HG03457 (cell line): ENCODE measurements around the gene JOSD1.

ENCODE experiments used
- ATAC-seq: cut with Tn5 transposase; IDR thresholded peaks from one replicate; pipeline ENCODE4 v1.9.1; 2021; ENCODE audit warnings: moderate number of reproducible peaks; ENCODE audit not compliant: unreplicated experiment

JOSD1 gene

DNA sequence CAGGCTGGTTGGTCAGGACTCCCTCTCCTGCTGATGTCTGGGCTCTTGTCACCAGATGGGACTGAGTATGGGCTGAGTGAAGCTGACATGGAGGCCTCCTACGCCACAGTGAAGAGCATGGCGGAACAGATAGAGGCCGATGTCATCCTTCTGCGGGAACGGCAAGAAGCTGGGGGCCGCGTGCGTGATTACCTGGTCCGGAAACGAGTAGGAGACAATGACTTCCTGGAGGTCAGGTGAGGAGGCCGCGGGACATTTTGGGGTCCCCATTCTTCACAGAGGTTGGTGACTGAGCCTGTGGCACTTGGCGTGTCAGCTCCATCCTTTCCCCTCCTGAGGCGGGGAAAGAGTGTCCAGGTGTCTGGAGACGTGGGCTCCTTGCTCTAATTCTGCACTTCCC is 15.1 kb upstream of the JOSD1 start:
- no peak for ATAC-seq

DNA sequence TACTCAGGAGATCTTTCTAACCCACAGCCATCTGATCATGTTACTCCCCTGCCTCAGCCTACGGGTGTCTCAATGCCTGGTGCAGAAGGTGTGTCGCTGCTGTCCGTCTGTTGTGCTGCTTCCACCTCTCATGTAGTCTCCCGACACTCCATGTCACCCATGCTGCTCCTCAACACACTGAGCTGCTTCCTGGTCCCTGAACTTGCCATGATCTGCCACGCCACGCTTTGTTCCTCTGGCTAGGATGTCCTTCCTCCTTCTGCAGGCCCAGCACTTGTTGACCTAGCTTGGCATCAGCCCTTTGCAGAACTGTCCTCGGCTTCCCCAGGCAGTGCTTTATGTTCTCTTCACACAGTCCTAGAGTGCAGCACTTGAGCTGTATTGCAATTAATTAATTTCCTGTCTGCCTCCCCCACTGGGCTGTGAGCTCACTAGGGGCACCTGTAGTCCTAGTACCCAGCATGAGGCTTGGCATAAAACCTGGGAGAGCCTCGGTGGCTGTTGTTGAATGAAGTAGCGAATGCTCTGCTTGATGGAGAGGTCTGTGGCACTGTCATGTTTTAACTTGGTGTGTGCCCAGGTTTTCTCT is 14.5 kb upstream of the JOSD1 start:
- ATAC-seq: no peak

DNA sequence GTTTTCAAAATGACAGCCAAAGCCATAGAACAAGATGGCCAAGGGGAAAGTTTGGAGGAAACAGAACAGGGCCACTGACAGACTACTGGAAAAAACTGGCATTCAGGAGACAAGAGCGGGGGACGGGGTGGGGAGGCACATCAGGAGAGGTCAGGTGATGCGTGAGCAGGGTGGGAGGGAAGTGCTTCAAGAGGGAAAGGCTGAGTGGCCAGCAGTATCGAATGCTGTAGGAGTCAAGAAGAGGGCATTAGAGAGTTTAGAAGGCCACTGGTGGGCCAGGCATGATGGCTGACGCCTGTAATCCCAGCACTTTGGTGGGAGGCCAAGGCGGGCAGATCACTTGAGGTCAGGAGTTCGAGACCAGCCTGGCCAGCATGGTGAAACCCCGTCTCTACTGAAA is 13.2 kb upstream of the JOSD1 start:
- no peak for ATAC-seq

- no peak for ATAC-seq
These were observed 11.9 kb upstream of the JOSD1 start for GRCh38 chr22:38712486-38713207.

DNA sequence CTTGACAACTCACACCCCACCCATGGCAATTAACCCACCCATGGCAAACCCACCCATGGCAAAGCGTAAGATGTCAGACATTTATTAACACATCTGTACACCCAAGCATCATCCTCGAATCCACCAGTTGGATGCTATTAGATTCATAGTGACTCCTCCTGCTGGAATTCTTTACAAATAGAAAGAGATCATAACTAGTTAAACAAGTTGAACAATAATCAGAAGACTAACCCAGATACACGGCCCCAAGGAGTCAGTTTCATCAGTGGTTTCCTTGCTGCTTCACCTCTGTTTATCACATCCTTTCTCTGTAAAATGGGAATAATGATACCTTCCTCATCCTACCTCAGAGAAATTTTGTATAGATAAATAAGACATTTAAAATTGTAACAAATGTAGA is 10.1 kb upstream of the JOSD1 start:
- no peak for ATAC-seq

- ATAC-seq: no peak
These were observed 9.6 kb upstream of the JOSD1 start for GRCh38 chr22:38710351-38710750.

DNA sequence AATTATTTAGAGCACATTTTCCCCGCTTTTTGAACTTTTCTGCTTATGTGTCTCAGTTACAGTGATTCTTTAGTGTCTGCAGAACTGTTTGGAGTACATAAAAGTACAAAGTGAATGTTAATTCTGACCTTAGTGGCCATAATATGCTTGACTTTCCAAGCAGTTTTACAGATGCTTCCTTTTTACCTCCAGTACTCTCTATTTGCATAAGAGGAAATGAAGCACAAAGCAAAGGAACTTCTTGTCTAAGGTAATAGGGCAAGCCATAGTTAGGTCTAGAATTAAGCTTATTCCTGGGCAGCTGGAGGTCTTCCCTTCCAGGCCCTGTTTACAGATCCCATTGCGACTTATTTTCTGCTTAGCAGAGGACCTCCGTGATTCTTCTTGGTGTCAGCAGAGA is 8.6 kb upstream of the JOSD1 start:
- ATAC-seq: no peak

DNA sequence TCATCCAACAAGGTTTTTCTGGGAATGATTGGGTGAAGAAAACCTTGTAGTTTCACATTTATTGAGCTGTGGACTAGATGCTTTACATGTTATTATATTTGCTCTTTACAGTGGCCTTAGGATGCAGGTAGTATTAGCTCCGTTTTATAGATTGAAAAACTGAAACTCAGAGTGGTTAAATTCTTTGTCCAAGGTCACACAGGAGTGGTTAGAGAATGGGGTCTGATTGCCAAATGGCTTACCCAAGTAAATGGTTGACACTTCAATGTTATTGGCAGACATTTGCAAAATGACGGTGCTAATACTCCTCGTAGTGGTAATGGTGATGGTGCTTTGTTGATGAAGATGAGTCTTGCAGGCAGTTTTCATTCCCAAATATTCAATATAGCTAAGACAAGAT is 7.2 kb upstream of the JOSD1 start:
- no peak for ATAC-seq

DNA sequence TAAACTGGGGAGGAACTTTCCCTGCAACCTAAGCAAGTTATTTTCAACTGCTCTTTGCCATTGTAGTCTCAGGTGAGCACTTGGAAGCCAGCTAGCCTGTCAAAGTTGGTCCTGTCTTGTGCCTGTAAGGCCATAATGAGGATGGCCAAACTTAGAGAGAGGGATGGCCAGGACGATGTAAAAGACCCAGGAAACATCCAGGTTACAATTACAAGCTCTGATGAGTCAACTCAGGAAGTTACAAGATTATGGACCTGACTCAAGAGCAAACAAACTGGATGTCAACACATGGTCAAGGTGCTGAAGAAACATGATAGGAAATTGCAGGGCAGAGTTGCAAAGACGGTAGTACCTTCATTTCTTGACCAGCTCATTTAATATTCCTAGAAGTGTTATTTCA is 6.6 kb upstream of the JOSD1 start:
- no peak for ATAC-seq

- no peak for ATAC-seq
These were observed 6.1 kb upstream of the JOSD1 start for GRCh38 chr22:38706901-38707195.

DNA sequence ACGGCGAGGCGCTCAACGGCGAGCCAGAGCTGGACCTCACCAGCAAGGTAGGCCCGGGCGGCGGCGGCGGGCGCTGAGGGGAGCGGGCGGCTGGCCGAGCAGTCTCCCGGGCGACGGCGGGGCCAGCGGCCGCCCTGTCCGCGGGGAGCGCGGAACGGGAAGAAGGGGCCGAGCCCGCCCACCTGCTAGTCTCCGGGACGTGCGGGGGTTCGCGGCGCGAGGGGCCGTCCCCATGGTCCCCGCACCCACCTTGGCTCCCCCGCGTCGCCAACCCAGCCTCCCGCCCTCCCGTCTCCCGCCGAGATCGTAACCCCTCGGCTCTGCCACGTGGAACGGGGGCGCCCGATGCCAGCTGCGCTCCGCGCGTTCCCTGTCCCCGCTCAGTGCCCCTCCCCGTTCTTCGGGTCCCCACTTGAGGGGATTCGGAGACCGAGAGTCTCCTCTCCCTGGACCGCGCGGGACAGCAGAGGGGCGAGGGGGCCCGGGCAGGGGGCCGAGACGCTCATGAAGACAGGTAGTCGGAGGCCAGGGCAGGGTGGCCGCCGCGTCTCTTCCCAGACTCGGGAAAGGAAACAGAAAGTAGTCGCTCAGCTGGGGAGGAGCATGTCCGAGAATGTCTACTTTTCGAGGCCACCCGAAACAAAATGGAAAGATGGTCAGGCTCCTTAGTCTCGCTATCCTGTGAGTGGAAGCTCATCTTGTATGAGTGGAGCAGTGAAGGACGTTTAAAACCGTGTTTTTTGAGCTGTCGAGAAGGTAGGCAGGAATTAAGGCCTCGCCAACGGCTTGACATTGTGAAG is 5.6 kb upstream of the JOSD1 start:
- peak; percentile 3 for ATAC-seq

- ATAC-seq: peak; percentile 56
These were observed 4.7 kb upstream of the JOSD1 start, which contains the start of gene GTPBP1 for GRCh38 chr22:38705235-38706100. Gene GTPBP1 (plus strand): TSS chr22:38705944. CDS start chr22:38705956, 12 bp downstream.

GRCh38 chr22:38704654-38705234 is 4.0 kb upstream of the JOSD1 start:
- no peak for ATAC-seq

DNA sequence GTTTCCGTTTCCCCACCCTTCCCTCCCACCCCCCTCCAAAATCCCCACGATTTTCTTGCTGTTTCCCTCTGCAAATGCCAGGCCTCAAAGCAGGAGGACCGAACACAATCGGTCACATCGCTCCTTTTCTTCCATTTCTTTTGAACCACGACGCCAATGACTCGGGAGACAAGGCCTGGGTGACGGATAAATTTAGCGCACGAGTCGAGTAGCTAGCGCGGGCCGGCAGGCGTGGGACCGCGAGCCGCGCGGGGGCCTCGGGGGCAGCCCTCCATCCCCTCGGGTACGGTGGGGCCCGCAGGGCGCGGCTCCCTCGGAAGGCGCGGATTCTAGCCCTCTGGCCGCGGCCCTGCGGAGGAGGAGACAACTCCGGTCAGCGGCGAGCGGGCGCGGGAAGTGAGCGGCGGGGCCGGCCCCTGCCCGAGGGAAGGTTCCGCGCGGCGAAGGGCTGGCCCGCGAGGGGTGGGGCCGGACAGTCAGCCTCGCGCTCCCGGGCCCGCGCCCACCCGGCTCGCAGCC is 414 bp downstream of the JOSD1 start:
- no peak for ATAC-seq

DNA sequence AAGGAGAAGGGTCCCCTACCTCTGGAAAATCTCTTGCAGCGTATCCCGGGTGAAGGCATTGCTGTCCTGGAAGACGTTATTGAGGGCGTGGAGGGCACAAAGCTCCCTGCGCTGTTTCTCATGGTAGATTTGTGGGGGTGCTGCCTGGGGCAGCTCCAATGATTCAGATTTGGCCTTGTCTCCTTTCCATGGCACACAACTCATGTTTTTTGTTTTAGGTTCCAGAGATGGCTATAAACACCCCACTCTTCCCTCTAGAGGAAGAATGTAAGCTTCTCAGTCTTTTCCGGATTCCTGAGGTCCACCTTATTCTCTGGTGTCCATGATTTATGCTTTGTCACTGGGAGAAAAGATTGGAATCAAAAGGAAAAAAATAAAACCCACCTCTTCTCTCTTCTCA is 959 bp downstream of the JOSD1 start:
- ATAC-seq: no peak

DNA sequence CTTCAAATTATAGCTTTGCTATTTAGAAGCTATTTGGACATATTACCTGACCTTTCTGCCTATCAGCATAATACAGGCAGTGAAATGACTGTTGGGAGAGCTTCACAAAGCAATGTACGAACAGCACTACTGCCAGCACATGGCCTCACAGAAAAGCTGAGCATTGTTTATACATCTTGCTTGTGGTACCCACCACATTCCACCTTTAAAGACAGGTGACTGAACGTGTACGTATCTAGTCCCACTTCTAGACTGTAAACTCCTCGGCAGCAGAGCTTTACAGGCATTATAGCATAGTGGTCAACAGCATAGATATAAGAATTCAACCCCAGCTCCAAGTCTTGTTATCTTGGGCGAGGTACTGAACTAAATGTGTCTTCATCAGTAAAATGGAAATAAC is 1.6 kb downstream of the JOSD1 start:
- ATAC-seq: no peak

DNA sequence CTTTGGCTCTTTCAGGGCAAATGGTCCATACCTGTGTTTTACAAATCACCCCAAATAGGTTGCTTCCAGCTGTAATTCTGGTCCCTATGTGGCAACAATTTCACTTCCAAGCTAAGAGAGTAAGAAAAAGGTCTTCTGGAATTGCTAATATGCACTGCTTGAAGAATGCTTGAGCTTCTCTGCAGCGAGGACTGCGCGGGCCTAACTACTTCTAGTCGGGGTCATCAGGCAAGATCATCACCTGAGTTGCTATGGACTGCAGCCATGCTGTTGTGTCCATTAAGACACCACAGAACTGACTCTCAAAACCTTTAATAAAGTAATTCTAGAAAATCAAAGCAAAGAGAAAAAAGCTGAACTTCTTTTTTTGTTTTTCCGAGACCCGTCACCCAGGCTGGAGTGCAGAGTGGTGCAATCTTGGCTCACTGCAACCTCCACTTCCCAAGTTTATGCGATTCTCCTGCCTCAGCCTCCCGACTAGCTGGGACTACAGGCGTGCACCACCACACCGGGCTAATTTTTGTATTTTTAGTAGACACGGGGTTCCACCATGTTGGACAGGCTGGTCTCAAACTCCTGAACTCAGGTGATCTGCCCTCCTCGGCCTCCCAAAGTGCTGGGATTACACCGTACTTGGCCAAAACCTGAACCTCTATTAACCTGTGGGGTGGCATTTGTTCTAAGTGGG is 2.2 kb downstream of the JOSD1 start:
- no peak for ATAC-seq

DNA sequence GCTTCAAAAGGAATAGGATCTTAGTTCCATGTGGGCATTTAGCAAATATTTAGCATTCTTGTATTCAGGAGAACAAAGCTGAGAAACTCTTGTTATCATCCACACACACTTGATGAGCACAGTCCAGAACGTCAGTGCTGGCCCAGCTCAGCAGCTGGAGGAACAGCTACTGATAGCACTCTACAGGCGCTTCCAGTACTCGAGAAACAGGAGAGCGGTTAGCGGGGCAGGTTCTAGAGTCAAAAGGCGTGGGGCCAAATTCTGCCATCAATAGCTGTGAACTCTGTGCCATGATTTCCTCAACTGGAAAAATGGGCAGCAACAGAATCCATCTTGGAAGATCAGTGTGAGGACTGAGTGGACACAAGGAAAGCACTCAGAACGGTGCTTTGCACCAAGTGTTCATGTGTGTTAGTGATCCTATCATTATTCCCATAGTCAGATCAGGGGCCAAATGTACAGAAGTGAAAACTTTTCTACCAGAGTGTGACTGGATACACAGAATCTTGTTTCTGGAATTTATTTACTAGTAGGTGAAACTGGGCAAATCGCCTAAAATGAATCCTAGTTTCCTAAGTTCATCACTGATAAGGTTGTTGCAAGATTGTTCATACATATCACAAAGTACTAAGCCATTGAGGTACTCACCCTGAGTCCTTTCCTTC is 3.2 kb downstream of the JOSD1 start:
- ATAC-seq: no peak

DNA sequence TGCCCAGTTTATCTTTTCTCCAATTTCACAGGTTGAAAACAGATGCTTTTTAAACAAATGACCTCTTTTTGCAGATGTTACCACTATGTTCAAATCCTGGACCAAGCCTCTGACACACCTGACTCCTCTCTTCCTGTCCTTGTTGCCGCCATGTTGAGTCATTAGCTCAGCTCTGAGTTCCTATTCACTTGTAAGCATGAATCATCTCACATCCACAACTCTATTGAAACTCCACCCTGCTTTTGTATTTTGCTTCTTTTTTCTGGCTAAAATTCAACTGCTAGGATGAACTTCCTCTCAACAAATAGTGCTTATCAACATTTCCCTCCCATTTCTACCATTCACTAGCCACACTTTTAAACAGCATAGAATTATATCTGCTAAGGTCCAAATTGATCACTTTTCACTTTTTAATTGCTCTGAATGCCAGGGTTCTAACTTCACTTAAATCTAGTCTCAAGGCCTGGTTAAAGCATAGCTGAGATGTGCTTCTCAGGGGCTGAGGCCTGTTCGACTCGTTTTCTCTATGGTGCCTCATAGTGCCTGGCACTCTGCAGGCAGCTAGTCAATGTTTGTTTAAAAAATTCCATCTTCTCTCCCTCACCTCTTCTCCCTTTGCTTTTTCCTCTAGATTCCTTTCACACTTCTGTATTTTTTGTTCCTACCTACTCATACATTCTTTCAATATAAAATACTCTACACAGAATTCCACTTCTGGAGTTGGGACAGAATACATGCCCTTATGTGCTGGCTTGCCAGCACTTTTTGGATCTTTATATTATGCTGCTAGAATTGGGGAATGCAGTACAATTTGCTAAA is 3.9 kb downstream of the JOSD1 start:
- ATAC-seq: no peak
